ENCODE results near the gene FXYD7.

The FXYD7 gene

GRCh38 chr19:35117799-35118198 lies 25.3 kb upstream of the FXYD7 start:
- H3K4me1 ChIP-seq = no peaks in the 10 kb centered on the region
- H3K79me2 ChIP-seq = no peaks in the 10 kb centered on the region

GRCh38 chr19:35118268-35119020 lies 24.6 kb upstream of the FXYD7 start:
- Histone ChIP-seq H3K4me3 (ENCODE audit: low read depth, low read length) (no peak overlapping the region), H3K79me2 (no peaks in the 10 kb centered on the region), H3K9ac (no peak overlapping the region), H3K27me3 (ENCODE audit: control insufficient read depth, insufficient read depth, low read length) (no peaks in the 10 kb centered on the region), H3K27ac (no peak overlapping the region), H3K4me2 (ENCODE audit: low read length) (no peak overlapping the region), H3K9me3 (ENCODE audit: control insufficient read depth, low read length) (no peaks in the 10 kb centered on the region), H2AFZ (no peak overlapping the region), H3K36me3 (ENCODE audit: control insufficient read depth, insufficient read depth, low read length) (no peaks in the 10 kb centered on the region), H3K4me1 (no peaks in the 10 kb centered on the region)
- TF ChIP-seq CTCF (IDR thresholded peaks at IDR 0.05) = no peak

More at GRCh38 chr19:35117799-35118198, 25.3 kb upstream of the FXYD7 start:
- no peaks in the 10 kb centered on the region for H3K27me3 ChIP-seq (ENCODE audit: control insufficient read depth, insufficient read depth, low read length)
- H3K9ac ChIP-seq = no peak overlapping the region
- no peaks in the 10 kb centered on the region for H3K36me3 ChIP-seq (ENCODE audit: control insufficient read depth, insufficient read depth, low read length)
- H2AFZ ChIP-seq = no peak overlapping the region
- no peaks in the 10 kb centered on the region for H3K9me3 ChIP-seq (ENCODE audit: control insufficient read depth, low read length)
- no peak overlapping the region for H3K4me2 ChIP-seq (ENCODE audit: low read length)
- H3K4me3 ChIP-seq (ENCODE audit: low read depth, low read length) = no peak overlapping the region
- H3K27ac ChIP-seq = no peak overlapping the region
- TF ChIP-seq CTCF (IDR thresholded peaks at IDR 0.05) = no peak

- H3K27ac ChIP-seq = no peak overlapping the region
Observed at GRCh38 chr19:35119091-35119490, 24.0 kb upstream of the FXYD7 start.

GRCh38 chr19:35119578-35120155 lies 23.4 kb upstream of the FXYD7 start:
- Histone ChIP-seq H3K4me2 (ENCODE audit: low read length) (no peak overlapping the region), H3K27me3 (ENCODE audit: control insufficient read depth, insufficient read depth, low read length) (no peaks in the 10 kb centered on the region), H3K4me1 (peaks cover 7% of the 10 kb centered on the region), H3K9ac (no peak overlapping the region), H3K27ac (no peak overlapping the region), H3K9me3 (ENCODE audit: control insufficient read depth, low read length) (no peaks in the 10 kb centered on the region), H2AFZ (no peak overlapping the region), H3K79me2 (no peaks in the 10 kb centered on the region), H3K36me3 (ENCODE audit: control insufficient read depth, insufficient read depth, low read length) (no peaks in the 10 kb centered on the region), H3K4me3 (ENCODE audit: low read depth, low read length) (no peak overlapping the region)
- TF ChIP-seq CTCF (IDR thresholded peaks at IDR 0.05) = no peak

More at GRCh38 chr19:35119091-35119490, 24.0 kb upstream of the FXYD7 start:
- H2AFZ ChIP-seq = no peak overlapping the region
- H3K27me3 ChIP-seq (ENCODE audit: control insufficient read depth, insufficient read depth, low read length) = no peaks in the 10 kb centered on the region
- no peaks in the 10 kb centered on the region for H3K79me2 ChIP-seq
- TF ChIP-seq CTCF (IDR thresholded peaks at IDR 0.05) = no peak
- no peaks in the 10 kb centered on the region for H3K36me3 ChIP-seq (ENCODE audit: control insufficient read depth, insufficient read depth, low read length)
- no peak overlapping the region for H3K4me2 ChIP-seq (ENCODE audit: low read length)
- no peaks in the 10 kb centered on the region for H3K9me3 ChIP-seq (ENCODE audit: control insufficient read depth, low read length)
- peaks cover 4% of the 10 kb centered on the region for H3K4me1 ChIP-seq
- no peak overlapping the region for H3K9ac ChIP-seq
- H3K4me3 ChIP-seq (ENCODE audit: low read depth, low read length) = no peak overlapping the region

Data from parathyroid adenoma (tissue), 2 donors.